GM10847 (cell line): ENCODE measurements around the gene RXRA.

Experiments used
- POLR2A ChIP-seq: IDR thresholded peaks from 2 replicates; pipeline ENCODE4 v1.6.1; 2011; ENCODE audit not compliant: insufficient read length; ENCODE audit errors: extremely low read depth

RXRA gene

DNA sequence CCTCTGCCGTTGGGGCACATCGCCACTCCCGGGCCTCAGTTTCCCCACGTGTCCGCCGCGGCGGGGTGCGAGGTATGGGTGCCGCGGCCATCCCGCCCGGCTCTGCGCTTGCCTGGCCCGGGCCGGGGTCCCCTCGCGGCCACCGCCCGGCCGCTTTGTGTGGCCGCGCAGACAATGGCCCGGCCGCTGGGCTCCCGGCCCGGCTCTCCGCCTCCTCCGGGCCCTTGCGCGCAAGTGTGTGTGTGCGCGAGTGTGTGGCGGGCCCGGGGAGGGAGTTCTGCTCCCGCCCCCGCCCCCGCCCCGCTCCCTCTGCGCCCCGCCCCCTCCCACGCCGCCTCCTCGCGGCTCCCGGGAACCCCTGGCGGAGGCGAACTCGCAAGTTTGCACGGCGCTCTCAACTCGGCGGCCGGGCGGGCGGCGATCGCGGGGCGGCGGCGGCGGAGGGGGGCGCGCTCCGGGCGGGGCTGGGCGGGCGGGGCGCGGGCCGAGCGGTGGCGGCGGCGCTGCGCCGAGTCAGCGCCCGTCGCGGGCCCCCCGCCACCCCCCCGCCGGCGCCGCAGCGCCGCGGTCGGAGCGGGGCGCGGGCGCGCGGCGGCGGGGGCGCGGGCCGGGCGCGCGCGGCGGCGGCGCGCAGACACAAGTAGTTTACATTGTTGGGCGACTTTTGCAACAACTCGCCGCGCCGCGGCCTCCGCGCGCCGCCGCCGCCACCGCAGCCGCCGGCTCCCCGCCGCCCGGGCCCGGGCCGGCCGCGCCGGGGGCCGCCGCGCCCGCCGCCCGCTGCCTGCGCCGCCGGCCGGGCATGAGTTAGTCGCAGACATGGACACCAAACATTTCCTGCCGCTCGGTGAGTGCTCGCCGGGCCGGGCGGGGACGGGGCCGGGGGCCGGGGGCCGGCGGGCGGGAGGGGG is at the start of gene RXRA:
RXRA (plus strand) TSS at position 643 of the 911 bp plus-strand sequence; CDS start at position 820, 177 bp downstream.
- no peak for TF ChIP-seq POLR2A

DNA sequence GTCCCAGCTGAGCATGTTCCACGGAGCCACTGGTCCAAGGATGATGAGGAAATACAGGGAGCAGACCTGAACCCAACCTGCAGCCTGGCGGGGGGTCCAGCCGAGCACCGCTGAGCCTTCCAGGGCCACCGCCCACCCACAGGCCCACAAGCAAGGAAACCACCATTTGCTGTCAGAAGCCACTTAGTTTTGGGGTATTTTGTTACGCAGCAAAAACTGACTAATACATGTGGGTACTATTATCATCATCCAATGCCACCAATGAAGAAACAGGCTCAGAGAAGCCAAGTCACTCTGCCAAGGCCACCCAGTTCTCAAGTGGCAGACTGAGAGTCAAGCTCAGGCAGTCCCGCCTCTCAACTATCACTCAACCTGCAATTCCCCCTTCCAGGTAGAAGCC is 48.0 kb upstream of the RXRA start:
- no peak for TF ChIP-seq POLR2A

DNA sequence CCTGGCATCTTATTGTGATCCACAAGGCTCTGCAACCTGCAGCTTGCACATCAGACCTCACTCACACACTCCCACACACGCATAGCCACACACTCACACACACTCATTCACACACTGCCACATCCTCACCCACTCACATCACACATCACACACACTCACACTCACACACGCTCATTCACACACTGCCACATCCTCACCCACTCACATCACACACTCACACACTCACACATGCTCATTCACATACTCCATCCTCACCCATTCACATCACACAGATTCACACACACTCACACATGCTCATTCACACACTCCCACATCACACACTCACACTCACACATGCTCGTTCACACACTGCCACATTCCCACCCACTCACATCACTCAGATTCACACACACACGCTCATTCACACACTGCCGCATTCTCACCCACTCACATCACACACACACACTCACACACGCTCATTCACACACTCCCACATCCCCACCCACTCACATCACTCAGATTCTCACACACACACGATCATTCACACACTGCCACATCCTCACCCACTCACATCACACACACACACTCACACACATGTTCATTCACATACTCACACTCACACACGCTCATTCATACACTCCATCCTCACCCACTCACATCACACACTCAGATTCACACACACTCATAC is 47.1 kb upstream of the RXRA start:
- TF ChIP-seq POLR2A, result no peak

DNA sequence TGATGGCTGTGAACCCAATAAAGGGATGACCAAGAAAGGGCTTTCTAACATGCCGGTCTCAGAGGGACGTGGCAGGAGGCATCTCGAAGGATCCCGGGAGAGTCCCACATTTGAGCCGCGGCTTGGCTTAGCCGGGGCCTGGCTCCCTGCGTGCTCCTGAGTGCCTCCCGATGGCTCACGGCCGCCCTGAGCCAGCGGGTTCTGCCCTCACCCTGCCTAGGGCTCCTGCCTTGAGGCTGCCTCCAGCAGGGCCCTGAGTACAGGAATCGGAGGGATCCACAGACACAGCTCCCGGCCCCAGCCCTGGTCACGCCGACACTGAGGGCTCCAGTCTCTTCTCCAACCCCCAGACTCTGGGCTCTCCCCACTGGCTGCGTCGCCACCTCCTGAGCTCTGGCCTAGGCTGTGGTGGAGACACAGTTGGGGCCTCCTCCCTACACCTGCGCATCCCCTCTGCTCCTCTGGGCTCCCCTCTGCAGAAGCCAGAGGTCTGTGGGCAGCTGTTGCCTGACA is 44.1 kb upstream of the RXRA start:
- no peak for TF ChIP-seq POLR2A

DNA sequence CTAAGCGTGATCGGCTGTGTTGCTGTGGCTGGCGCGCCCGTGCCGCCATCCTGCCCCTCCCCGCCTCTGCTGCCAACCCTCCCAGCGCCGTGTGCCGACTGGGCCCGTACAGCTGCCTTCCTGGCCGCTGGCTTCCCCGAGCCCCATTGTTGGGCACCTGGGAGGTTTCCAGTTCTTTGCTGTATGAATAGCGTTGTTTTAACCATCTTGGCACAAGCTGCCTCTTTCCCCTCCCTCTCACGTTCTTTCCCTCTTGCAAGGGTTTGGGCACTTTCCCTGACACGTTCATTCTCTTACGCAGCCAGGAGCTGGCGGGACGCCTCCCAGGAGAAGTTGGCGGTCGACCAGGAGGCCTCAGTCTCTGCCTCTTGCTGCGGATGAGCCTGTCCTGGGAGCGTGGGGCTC is 43.1 kb upstream of the RXRA start:
- no peak for TF ChIP-seq POLR2A

DNA sequence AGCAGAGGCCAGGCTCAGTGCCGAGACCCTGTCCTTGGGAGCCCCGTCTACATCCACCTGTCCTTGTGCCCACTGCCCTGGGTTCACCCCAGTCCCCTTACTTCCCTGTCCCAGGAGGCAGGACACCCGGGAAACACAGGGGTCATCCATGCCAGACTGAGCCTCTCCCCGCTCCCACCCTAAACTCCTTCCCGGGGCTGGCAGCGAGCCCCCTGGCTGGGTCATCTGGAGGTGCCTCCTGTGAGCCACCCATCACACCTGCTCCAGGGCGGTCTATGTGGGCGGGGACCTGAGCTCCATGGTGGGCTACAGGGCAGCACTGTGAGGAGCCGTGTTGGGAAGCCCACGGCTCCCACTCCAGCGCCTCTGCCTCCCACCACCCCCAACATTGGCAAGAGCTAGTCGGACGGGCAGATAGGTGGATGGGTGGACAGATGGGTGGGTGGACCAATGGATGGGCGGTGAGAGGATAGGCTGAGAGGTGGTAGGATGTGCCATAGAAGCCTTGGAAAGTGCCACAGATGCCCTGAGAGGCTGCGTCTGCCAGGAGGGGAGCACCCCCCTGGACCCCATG is 42.5 kb upstream of the RXRA start:
- no peak for TF ChIP-seq POLR2A

DNA sequence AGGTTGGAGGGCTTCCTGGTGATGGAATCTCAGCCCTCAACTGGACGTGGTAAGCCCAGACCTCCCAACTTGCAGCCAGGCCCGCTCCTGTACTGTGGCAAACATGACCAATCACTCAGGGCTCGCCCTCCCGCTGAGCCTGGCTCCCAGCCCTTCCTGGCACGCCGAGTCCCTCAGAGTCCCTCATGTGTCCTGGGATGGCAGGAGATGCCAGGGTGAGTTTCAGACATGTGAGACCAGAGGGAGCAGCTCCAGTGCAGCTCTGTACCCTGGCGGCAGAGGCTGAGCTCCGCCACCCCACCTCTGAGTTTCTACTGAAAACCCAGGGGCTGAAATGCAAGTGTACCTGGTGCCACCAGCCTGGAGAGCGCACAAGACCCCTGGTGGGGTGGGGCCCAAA is 42.0 kb upstream of the RXRA start:
- no peak for TF ChIP-seq POLR2A

DNA sequence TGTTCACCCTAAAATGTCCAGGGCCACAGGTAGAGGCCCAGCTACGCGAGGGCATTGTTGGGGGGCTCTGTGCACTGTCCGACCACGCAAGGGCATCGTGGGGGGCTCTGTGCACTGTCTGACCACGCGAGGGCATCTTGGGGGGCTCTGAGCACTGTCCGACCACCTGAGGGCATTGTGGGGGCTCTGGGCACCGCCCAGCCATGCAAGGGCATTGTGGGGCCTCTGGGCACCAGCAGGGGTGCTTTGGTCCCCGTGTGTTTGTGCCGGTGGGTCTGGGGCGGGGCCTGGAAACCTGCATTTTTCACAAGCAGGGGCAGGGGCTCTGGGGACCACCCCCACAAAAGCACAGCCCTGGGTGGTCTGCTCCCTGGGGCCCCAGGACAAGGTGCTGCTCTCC is 41.5 kb upstream of the RXRA start:
- TF ChIP-seq POLR2A, result no peak

DNA sequence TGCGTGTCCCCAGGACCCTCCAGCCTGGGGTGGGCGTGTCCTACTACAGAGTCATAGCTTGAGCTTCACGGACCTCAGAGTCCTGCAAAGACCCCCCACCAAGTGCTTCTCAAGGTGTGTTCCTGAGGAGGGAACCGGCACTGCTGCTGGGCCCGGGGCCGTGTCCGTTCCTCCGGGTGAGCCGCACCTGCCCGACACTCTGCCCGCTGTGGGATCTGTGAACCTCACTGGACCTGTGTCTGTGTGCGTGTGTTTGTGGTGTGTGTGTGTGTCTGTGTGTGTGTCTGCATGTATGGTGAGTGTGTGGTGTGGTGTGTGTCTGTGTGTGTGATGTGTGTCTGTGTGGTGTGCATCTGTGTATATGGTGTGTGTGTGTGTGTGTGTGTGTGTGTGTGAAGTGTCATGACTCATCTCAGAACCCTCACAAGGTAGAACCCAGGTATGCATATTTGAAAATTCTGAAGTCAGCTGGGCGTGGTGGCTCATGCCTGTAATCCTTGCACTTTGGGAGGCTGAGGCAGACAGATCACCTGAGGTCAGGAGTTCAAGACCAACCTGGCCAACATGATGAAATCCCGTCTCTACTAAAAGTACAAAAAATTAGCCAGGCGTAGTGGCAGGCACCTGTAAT is 40.9 kb upstream of the RXRA start:
- no peak for TF ChIP-seq POLR2A

DNA sequence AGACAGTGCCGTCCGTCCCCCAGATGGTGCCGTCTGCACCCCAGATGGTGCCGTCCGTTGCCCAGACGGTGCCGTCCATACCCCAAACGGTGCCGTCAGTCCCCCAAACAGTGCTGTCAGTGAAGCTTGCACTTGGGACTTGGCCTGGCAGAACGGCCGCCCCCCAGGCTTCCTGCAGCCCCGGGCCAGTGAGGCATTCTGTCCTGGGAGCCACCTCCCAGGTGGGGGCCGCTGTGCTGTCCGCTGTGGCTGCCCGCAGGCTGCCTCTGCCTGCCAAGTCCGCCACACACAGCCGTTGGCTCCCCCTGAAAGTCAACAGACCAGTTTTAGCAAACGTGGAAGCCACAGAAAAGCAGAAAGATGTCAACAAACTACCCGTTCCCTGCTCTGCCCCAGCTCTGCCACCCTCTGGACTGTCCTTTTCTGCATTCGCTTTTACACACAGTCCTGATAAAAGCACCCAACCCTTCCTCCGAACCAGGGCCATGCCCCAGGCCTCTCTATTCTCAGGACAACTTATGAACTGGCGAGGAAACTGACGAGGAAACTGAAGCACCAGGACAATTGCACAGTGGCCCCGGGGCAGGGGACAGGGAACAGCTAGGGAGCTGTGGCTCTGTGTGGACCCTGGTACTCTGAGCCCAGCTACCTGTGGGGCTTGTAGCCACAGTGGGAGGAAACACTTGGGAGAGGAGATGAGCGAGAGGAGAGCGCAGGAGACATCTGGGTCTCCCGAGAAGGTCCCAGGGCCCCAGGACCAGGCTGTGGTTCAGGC is 39.6 kb upstream of the RXRA start:
- TF ChIP-seq POLR2A, result no peak

DNA sequence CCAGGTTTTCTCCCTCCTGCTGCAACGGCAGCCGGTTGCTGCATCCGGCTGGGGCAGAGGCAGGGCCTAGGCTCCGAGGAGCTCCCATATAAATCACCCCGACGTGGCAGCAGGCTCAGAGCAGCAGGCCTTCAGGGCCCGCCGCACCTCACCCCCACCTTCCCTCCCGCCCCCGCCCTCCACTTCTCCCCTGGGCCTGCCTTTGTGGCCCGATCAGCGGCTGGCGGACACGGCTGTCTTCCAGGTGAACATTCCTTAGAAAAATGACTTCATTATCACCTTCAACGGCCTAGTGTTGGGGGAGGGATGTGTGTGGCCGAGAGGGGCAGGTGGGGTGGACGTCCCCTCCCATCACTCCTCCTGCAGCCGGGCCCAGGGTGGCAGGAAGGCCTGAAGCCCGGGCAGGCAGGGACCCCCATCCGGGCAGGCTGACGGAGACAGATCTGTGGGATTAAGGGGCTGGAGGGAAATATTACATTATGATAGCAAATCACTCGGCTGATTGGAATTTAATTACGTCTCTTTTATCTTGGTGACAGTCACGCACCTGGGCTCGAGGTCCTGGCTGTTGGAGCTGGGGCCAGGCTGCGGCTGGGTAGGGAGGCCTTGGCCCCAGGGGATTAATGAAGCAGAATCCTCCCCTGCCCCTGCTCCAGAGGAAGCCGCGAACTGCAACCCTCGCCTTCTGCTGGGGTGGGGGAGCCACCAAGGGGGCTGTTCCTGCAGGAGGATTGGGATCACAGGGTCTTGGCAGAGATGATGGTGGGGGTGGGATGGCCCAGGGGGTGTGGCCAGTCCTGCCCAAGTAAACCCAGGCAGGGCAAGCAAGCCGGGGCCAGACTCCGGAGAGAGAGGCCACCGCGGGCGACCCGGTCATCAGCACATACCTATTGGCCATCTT is 38.4 kb upstream of the RXRA start:
- no peak for TF ChIP-seq POLR2A

DNA sequence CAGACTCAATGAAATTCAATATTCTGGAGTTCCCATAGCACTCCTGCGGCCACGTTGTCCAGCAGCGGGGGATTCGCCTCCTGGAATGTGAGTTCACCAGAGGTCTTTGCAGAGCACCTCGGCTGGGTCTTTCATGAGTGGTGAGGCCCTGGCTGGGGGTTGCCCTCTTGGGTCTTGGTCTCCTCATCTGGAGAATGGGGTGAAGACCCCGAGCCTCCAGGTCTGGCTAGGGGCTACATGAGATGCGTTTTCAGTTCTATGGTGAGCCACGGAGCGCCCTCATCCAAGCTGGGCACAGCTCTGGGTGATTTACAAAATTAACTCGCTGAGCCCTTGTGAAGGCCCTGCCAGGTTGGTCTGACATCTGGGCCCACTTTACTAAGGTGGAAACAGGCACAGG is 37.5 kb upstream of the RXRA start:
- no peak for TF ChIP-seq POLR2A

DNA sequence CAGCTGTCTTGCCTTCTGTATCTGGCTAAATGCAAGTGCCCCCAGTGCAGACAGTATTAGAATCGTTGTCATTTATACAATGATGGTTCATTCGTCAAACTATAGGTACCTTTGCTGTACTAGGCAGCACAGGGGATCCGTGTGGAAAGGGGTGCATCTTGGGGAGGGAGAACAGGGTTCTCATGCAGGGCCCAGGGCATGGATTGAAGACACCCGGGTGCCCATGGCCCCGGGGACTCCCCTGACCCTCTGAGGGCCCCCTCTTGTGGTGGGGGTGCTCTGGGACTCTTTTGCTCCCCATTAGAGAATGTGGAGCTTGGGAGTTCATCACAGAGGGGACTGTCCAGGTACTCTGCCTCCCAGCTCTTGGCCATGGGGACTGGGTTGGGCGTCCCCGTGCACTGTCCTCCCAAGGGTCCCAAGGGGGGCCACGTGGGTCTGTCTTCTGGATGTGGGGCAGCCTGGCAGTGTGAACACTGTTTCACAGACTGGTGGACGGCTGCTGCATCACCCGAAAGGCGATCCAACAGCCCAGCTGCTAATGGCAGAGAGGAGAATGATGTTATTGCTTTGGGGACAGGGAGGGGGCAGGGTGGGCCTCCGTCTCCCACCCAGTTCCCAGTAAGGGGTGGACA is 36.9 kb upstream of the RXRA start:
- TF ChIP-seq POLR2A, result no peak
